HG03575 (cell line): Measurements from ENCODE around the gene RALGAPA2.

Experiments used
- ATAC-seq: cut with Tn5 transposase; IDR thresholded peaks from one replicate; pipeline ENCODE4 v1.9.1; 2021; ENCODE audit not compliant: unreplicated experiment, insufficient number of reproducible peaks, low FRiP score; ENCODE audit errors: extremely low read depth

The RALGAPA2 gene

GRCh38 chr20:20731000-20731944, 18.8 kb upstream of the RALGAPA2 start:
- no peak for ATAC-seq

GRCh38 chr20:20729563-20729962, 17.1 kb upstream of the RALGAPA2 start:
- no peak for ATAC-seq

GRCh38 chr20:20721489-20721888, 9.0 kb upstream of the RALGAPA2 start:
- ATAC-seq: no peak

- ATAC-seq: no peak
Measured at GRCh38 chr20:20720158-20720557, 7.7 kb upstream of the RALGAPA2 start.

DNA sequence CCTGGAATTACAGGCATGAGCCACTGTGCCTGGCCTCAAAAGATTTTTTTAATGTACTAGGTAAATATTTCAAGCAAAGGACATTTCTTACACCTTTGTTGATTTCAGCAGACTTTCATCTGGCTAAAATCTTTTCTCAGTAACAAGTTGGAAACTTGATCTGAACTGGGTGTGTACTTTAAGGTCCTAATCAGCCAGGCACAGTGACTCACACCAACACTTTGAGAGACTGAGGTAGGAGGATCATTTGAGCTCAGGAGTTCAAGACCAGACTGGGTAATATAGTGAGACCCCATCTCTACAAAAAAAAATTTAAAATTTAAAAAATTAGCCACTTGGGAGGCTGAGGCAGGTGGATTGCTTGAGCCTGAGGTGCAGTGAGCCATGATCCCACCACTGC, 7.0 kb upstream of the RALGAPA2 start:
- ATAC-seq: no peak

GRCh38 chr20:20713244-20713765, 861 bp upstream of the RALGAPA2 start:
- no peak for ATAC-seq

- no peak for ATAC-seq
Measured at GRCh38 chr20:20712004-20712473, 405 bp downstream of the RALGAPA2 start.

DNA sequence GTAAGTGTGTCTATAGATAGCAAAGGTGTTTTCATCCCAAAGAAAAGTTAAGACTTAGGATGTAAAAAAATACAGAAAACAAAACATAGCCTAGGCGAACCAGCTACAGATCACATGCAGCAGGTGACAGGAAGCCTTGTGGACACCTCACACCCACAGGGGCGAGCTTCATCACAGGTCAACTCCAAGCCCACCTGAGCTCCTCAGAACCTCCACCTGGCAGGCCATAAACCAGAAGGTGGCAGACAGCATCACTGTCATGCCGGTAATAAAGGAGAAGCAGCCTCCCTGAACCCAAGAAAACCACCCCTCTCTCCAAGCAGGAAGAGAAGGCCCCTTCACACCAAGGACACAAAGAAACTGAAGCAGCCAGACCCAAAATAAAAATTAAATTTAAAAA, 1.0 kb downstream of the RALGAPA2 start:
- ATAC-seq: no peak

GRCh38 chr20:20710443-20711315, 1.8 kb downstream of the RALGAPA2 start:
- no peak for ATAC-seq

DNA sequence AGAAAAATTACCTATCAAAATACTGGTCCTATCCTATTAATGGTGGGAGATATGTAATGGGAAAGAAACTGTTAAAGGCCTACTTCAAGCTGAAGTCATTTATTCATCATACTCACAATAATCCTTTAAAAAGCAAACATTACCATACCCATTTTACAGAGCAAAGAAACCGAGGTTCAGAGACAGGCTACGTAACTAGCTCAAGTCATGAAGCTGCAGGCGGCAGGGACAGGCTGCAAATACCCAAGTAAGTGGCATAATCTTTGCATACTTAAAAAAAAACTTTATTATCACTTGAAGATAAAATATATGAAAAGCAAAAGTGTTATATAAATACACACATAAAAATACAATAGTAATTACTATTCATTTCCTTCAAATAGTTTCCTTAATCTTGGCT, 2.6 kb downstream of the RALGAPA2 start:
- ATAC-seq: no peak

GRCh38 chr20:20706285-20706684, 6.2 kb downstream of the RALGAPA2 start:
- no peak for ATAC-seq

- ATAC-seq: no peak
Measured at GRCh38 chr20:20702330-20703245, 9.9 kb downstream of the RALGAPA2 start.

DNA sequence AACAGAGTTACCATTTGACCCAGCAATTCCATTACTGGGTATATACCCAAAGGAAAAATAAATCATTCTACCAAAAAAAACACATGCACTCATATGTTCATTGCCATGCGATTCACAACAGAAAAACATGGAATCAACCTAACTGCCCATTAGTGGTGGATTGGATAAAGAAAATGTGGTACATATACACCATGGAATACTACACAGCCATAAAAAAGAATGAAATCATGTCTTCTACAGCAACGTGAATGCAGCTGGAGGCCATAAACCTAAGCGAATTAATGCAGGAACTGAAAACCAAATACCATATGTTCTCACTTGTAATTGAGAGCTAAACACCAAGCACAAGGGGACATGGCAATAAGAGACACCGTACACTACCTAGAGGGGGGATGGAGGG, 12.5 kb downstream of the RALGAPA2 start:
- ATAC-seq: no peak

- no peak for ATAC-seq
Measured at GRCh38 chr20:20699144-20699543, 13.3 kb downstream of the RALGAPA2 start.

DNA sequence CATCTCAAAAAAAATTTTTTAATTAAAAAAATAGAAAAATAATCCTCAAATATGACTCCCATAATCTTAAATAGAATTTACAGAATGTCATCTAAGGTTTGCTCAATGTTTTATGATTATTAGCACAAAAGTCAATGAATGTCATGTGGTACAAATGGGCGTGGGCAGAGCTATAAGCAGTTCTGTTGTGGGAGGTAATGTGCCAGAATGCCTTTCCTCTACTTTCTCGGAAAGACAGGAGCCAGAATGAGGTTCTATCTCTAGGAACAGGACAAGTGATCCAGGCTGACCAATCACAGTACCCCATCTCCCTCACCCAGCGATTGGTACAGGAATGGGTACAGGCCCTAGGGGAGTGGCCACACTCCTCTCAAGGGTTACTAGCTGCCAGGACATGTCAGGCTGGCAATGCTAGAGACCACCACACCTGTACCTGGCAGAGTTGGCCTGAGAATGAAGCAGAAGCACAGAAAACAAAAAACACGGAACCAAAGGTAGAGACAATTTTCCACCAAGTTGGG, 15.1 kb downstream of the RALGAPA2 start:
- no peak for ATAC-seq

DNA sequence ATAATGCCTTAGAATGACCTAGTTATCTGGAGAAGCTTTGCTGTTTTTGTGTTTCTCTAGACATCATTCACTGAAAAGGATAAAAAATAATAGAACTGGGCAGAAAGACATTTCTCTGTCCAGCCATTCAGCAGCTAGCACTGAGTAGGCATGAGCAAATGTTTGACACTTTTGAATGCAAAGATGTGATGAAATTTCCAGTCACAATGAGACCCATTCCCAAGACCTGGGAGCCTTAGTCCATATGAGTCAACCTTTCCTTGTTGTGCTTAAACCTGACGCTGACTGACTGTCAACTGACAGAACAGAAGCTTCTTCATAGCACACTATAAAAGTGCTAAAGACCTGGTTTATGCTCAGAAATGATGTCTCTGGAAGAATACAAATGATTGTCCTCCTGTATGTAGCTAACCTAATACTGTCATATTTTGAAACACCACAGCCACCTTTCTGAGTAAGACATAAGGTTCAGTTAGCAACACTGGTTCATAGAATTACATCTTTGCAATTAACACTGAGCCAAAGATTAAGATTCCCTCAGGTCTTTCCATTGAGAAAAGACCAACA, 17.1 kb downstream of the RALGAPA2 start:
- ATAC-seq: no peak

DNA sequence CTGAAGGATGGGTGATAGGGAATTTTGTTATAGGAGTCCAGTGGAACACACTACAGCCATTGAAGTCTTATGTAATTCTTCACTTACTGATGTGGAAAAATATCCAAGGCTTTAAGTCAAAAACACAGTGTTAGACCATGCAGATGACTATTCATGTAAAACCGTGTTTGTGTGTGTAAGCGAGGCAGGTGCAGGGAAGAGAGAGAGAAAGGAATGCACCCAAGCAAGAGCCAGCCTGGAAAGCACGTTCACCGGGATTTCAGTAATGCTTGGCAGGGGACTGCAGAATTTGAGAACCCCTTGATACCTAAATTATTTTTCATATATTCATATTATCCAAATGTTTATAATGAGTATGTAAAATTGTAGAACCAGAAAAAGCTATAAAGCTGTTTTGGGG, 17.9 kb downstream of the RALGAPA2 start:
- no peak for ATAC-seq

DNA sequence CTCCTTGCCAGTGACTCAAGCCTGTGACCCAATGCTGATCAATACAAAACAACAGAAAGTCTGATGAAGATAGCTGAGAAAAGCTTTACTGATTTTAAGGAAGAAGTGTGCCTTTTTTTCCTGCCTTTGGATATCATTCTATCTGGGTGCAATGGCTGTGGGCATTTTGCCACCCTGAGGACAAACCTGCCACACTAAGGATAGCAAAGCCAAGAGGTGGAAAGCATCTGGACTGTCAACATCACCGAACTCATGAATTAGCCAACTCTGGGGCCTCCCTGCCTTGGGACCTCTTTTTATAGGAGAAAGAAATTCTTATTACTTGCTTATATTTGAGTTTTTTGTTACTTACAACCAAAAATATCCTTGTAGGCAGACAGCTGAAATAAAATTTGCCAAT, 19.9 kb downstream of the RALGAPA2 start:
- no peak for ATAC-seq
